Testis (tissue), 2 donors: ENCODE data around the gene FUZ.

Experiments
- POLR2A ChIP-seq: fragments of 450-650 bp; IDR thresholded peaks from one replicate; pipeline ENCODE4 v1.6.1; 2017; ENCODE audit warnings: antibody characterized with exemption, mild to moderate bottlenecking, moderate library complexity
- TF ChIP-seq, protein P1 (sequence below), 3 experiments: fragments of 450-650 bp in 2 of 3; fragments of 200-600 bp in 1 of 3; sonication (generic) in 1 of 3; IDR thresholded peaks; one replicate each; pipeline ENCODE4 v1.5.1; 2016 to 2019; ENCODE audit warnings: antibody characterized with exemption in 3 of 3, mild to moderate bottlenecking in 2 of 3, moderate library complexity in 1 of 3

DNA sequence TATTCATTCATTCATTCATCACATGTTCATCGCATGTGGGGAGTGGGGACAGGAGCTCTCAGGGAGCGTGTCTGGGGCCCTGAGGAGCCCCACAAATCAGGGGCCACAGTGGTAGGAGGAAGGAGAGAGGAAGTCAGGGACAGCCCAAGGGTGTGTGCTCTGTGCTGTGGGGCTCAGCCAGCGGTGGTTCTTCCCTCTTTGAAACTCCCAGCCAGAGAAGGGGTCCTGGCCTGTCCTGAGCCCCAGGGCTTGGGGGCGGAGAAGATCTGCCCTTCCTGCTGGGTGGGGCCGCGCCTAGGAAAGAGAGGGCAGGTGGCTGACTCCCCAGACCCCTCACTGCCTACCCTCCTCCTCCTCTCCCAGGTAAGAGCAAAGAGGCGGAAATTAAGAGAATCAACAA lies 31.7 kb downstream of the FUZ start:
- TF ChIP-seq, protein P1, sequence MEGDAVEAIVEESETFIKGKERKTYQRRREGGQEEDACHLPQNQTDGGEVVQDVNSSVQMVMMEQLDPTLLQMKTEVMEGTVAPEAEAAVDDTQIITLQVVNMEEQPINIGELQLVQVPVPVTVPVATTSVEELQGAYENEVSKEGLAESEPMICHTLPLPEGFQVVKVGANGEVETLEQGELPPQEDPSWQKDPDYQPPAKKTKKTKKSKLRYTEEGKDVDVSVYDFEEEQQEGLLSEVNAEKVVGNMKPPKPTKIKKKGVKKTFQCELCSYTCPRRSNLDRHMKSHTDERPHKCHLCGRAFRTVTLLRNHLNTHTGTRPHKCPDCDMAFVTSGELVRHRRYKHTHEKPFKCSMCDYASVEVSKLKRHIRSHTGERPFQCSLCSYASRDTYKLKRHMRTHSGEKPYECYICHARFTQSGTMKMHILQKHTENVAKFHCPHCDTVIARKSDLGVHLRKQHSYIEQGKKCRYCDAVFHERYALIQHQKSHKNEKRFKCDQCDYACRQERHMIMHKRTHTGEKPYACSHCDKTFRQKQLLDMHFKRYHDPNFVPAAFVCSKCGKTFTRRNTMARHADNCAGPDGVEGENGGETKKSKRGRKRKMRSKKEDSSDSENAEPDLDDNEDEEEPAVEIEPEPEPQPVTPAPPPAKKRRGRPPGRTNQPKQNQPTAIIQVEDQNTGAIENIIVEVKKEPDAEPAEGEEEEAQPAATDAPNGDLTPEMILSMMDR (IDR thresholded peaks at IDR 0.05): no peak
- TF ChIP-seq POLR2A: no peak
